Neural crest cell (in vitro differentiated cells): ENCODE results near the gene ADGRF1. TPM values are rescaled to one million over a fixed set of nuclear protein-coding genes. Genes with fewer than 3 reads are reported as not detected.
"Not testable (repeated sequence)": the region's sequence is repeated elsewhere in the genome, so short reads cannot be mapped to it uniquely, and the experiment has no call there.

Source experiments
- DNase-seq: peaks from one replicate; pipeline ENCODE4 v3.0.0; 2021; ENCODE audit warnings: low read depth, mixed read lengths, low spot score
- H3K27ac Mint-ChIP-seq: one replicate; pipeline ENCODE4 v1.8.0; 2021; ENCODE audit warnings: mild to moderate bottlenecking, mixed read lengths; ENCODE audit not compliant: unreplicated experiment
- H3K27me3 Mint-ChIP-seq: 2 replicates; pipeline ENCODE4 v1.8.0; 2021; ENCODE audit warnings: low read depth, mild to moderate bottlenecking, mixed read lengths
- H3K36me3 Mint-ChIP-seq: 2 replicates; pipeline ENCODE4 v1.8.0; 2021; ENCODE audit warnings: low read depth, mild to moderate bottlenecking, mixed read lengths
- H3K4me1 Mint-ChIP-seq: 2 replicates; pipeline ENCODE4 v1.8.0; 2021; ENCODE audit warnings: mixed read lengths
- H3K4me3 Mint-ChIP-seq: one replicate; pipeline ENCODE4 v1.8.0; 2021; ENCODE audit warnings: mild to moderate bottlenecking, mixed read lengths
- H3K9me3 Mint-ChIP-seq: 2 replicates; pipeline ENCODE4 v1.8.0; 2021; ENCODE audit warnings: mixed read lengths
- CTCF ChIP-seq: fragments of 200-600 bp; sonication (generic); conservative IDR thresholded peaks from 2 replicates; pipeline ENCODE4 v1.5.0; 2021; ENCODE audit warnings: antibody characterized with exemption, mild to moderate bottlenecking
- long read RNA-seq: library from polyadenylated mRNA; unstranded; transcript quantifications from one replicate; pipeline ENCODE4 v2.0.0, GENCODE V29; 2020
- total RNA-seq: library from RNA; stranded (reverse); gene quantifications from 2 replicates; pipeline ENCODE4 v1.2.1, GENCODE V29; 2021

The ADGRF1 gene
- total RNA-seq = 0.09 TPM in 1 of 2 replicates, not detected in the other
- long read RNA-seq = 0 reads

- no peak for TF ChIP-seq CTCF
- H3K4me3 Mint-ChIP-seq = no peak within 1 kb of the TSS
- DNase-seq = no peak
- H3K27me3 Mint-ChIP-seq = peaks cover 3% of the 10 kb centered on the region
- H3K9me3 Mint-ChIP-seq = no peaks in the 10 kb centered on the region
- H3K27ac Mint-ChIP-seq = no peak within 1 kb of the TSS
- peaks cover under 1% of the 10 kb centered on the region for H3K4me1 Mint-ChIP-seq
- H3K36me3 Mint-ChIP-seq = no peaks in the 10 kb centered on the region
These were observed at the start of gene ADGRF1 for GRCh38 chr6:47042275-47042791. TSS of gene ADGRF1 (minus strand) at chr6:47042332. CDS start at chr6:47029061, 13,271 bp downstream.

- no peak for TF ChIP-seq CTCF
- no peaks in the 10 kb centered on the region for H3K36me3 Mint-ChIP-seq
- H3K9me3 Mint-ChIP-seq = no peaks in the 10 kb centered on the region
- no peak overlapping the region for H3K4me3 Mint-ChIP-seq
- no peak for DNase-seq
- H3K27me3 Mint-ChIP-seq = no peaks in the 10 kb centered on the region
- no peak overlapping the region for H3K27ac Mint-ChIP-seq
- peaks cover 9% of the 10 kb centered on the region for H3K4me1 Mint-ChIP-seq
These were observed 48.7 kb upstream of the ADGRF1 start for GRCh38 chr6:47090881-47091280.

DNA sequence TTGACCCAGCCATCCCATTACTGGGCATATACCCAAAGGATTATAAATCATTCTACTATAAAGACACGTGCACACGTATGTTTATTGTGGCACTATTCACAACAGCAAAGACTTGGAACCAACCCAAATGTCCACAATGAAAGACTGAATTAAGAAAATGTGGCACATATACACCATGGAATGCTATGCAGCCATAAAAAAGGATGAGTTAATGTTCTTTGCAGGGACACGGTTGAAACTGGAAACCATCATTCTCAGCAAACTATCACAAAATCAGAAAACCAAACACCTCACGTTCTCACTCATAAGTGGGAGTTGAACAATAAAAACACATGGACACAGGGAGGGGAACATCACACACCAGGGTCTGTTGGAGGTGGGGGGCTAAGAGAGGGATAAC, 47.3 kb upstream of the ADGRF1 start:
- H3K27me3 Mint-ChIP-seq, H3K27ac Mint-ChIP-seq, DNase-seq, H3K36me3 Mint-ChIP-seq, H3K9me3 Mint-ChIP-seq, H3K4me3 Mint-ChIP-seq, H3K4me1 Mint-ChIP-seq: not testable (repeated sequence)

GRCh38 chr6:47086051-47086770, 44.1 kb upstream of the ADGRF1 start:
- no peaks in the 10 kb centered on the region for H3K27me3 Mint-ChIP-seq
- DNase-seq = no peak
- H3K9me3 Mint-ChIP-seq = no peaks in the 10 kb centered on the region
- H3K4me1 Mint-ChIP-seq = no peaks in the 10 kb centered on the region
- H3K36me3 Mint-ChIP-seq = no peaks in the 10 kb centered on the region
- no peak overlapping the region for H3K4me3 Mint-ChIP-seq
- no peak overlapping the region for H3K27ac Mint-ChIP-seq
- no peak for TF ChIP-seq CTCF

DNA sequence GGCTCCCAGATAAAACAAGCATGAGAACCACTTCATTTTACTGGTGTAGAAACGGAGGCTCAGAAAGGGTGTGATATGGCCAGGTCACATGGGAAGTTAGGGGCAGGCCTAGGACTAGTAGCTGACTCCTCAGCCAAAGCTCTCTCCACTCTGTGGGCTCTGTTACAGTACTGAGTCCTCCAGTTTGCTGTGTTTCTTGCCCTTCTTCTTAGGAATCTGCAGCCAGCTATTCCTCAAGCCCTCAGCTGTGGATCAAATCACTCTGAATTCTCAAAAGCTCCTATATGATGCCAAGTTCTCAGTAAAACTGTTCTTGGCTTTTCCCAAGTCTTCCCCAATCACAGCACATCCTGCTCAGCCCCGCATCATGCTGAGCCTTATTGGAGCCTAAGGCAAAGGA, 42.5 kb upstream of the ADGRF1 start:
- Mint-ChIP-seq H3K9me3 (no peaks in the 10 kb centered on the region), H3K36me3 (no peaks in the 10 kb centered on the region), H3K4me1 (no peaks in the 10 kb centered on the region), H3K27me3 (no peaks in the 10 kb centered on the region), H3K4me3 (no peak overlapping the region), H3K27ac (no peak overlapping the region)
- DNase-seq = no peak
- no peak for TF ChIP-seq CTCF

DNA sequence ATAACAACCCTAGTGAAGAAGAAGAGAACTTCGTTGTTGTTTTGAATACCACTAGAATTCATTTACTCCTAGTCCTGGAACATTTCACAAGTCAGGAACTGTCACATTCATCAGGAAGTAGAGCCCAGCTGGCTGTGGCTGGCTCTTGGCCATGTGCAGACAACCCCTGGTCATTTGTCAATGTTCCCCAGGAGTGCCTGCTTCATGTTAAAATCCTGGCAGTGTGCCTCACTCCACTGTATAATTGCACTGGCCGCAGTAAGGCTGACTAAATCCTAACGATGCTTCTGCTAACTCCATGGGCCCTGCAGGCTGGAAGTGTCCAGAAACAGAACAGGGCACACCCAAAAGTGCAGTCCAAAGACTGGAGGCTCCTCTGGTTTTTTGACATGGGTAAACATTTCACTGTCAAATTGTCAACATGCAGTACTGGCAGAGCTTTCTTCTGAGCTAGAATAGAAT, 41.5 kb upstream of the ADGRF1 start:
- Mint-ChIP-seq H3K4me1 (no peaks in the 10 kb centered on the region), H3K4me3 (no peak overlapping the region), H3K9me3 (no peaks in the 10 kb centered on the region), H3K27ac (no peak overlapping the region), H3K27me3 (no peaks in the 10 kb centered on the region), H3K36me3 (no peaks in the 10 kb centered on the region)
- no peak for TF ChIP-seq CTCF
- no peak for DNase-seq
